Fibroblast of villous mesenchyme (primary cell): ENCODE data around the gene STAP1. TPM values are rescaled to one million over a fixed set of nuclear protein-coding genes. Genes with fewer than 3 reads are reported as not detected.
"Not testable (repeated sequence)": the region's sequence is repeated elsewhere in the genome, so short reads cannot be mapped to it uniquely, and the experiment has no call there.

Experiments
- DNase-seq: peaks from one replicate; pipeline ENCODE4 v3.0.0-alpha.2; 2010; ENCODE audit warnings: low read depth
- H3K4me3 ChIP-seq: 2 replicates; pipeline ENCODE4 v1.5.1; 2011; ENCODE audit warnings: low read depth, mild to moderate bottlenecking, low read length
- CTCF ChIP-seq: IDR thresholded peaks from 2 replicates; pipeline ENCODE4 v1.5.1; 2012; ENCODE audit warnings: low read depth, mild to moderate bottlenecking, low read length; ENCODE audit not compliant: insufficient read depth
- total RNA-seq: library from RNA; depleted of rRNA; stranded (reverse); fragments of >200 nt; gene quantifications from 2 replicates; pipeline ENCODE4 v1.2.3, GENCODE V29; 2012

STAP1 gene
- total RNA-seq, 1 donor = not detected

GRCh38 chr4:67546004-67546356 lies 12.5 kb upstream of the STAP1 start:
- H3K4me3 ChIP-seq = peak overlapping the region; percentile 83
- DNase-seq = no peak
- TF ChIP-seq CTCF = no peak

DNA sequence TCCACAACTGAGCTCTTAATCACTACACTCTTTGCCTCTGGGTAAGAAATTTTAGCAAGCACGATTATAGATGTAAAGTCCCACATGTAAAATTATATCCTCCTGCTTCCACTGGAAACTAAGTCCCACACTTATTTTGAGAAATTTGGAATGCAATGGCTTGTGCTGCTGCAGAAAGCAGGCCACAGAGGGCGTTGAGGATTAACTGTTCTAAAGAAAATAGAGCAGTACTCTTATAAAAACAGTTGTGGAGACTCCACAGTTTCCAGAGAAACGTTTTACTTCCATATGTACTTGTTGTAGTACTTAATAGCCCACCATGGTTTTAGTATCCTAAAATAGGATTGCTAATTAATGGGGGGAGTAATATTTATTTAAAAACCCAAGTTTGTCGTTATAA lies 11.6 kb upstream of the STAP1 start:
- DNase-seq = peak; percentile 53
- TF ChIP-seq CTCF = peak; percentile 16
- no peak overlapping the region for H3K4me3 ChIP-seq

DNA sequence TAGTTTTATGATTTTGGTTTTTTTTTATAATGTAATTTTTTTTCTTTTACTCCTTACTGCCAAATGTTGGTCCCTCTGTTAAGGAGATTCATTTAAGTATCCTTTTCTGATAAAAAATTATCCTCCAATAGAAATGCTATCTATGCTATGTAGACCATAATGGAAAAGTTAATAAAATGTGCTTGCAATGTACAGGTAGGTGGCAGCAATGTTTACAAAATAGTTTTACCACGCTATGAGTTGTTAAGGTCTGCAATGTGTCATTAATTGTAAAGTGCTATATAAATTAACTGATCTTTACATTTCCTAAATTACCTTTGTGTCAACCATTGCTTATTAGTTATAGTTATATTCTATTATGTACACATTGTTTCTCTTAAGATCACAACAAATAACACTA lies 9.4 kb upstream of the STAP1 start:
- DNase-seq = peak; percentile 10
- no peak overlapping the region for H3K4me3 ChIP-seq
- no peak for TF ChIP-seq CTCF

DNA sequence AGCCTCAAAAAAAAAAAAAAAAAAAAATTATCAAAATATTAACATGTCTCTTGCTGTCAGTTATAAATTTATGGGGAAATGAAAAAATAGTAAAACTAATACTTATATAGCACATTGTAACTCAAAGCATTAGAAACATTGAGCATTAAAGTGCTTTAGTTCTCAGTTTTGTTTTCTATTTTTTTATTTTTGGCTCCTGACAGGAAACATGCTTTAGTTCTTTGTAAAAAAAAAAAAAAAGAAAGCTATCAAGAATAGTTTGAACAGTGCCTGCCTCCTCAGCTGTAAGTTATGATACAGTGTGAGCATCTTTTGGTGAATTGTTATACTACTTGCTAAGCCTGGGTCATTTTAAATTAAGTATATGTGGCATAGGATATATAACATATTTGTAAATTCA lies 8.1 kb upstream of the STAP1 start:
- DNase-seq = no peak
- no peak overlapping the region for H3K4me3 ChIP-seq
- TF ChIP-seq CTCF = no peak

- TF ChIP-seq CTCF = no peak
- no peak overlapping the region for H3K4me3 ChIP-seq
- no peak for DNase-seq
These were observed 7.7 kb upstream of the STAP1 start for GRCh38 chr4:67550857-67551256.

GRCh38 chr4:67552146-67552792 lies 6.3 kb upstream of the STAP1 start:
- not testable (repeated sequence) for H3K4me3 ChIP-seq, DNase-seq

DNA sequence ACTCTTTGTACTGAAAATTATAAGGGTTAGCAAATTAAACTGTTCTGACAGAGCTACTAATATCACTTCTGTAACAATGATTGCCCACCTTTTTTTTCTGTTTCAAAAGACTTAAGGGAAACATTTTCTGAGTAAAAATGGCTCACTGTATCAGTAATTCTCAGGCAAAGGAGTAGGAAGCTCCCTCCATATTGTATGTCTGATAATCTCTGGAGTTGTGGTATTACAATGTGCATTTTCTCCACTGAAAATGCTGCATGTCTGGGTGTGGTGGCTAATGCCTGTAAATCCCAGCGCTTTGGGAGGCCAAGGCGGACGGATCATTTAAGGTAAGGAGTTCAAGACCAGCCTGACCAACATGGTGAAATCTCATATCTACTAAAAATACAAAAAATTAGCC lies 4.4 kb upstream of the STAP1 start:
- no peak for DNase-seq
- no peak for TF ChIP-seq CTCF
- H3K4me3 ChIP-seq = no peak overlapping the region
